NK-92 (cell line): ENCODE data around the gene IGSF21.
"Not testable (repeated sequence)": the region's sequence is repeated elsewhere in the genome, so short reads cannot be mapped to it uniquely, and the experiment has no call there.

Source experiments
- DNase-seq: peaks from one replicate; lab custom pipeline; 2025; ENCODE audit not compliant: unreplicated experiment; lab: John Stamatoyannopoulos, UW

Gene IGSF21

DNA sequence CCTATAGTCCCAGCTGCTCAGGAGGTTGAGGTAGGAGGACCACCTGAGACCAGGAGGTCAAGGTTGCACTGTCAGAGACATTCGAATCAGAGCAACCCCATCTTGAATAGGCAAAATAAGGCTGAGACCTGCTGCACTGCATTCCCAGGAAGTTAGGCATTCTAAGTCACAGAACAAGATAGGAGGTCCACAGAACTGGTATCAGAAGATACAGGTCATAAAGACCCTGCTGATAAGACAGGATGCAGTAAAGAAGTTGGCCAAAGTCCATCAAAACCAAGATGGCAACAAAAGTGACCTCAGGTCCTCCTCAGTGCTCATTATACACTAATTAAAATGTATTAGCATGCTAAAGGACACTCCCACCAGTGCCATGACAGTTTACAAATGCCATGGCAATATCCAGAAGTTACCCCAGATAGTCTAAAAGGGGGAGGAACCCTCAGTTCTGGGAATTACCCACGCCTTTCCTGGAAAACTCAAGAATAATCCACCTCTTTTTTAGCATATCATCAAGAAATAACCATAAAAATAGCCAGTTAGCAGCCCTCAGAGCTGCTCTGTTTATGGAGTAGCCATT lies 307.9 kb downstream of the IGSF21 start:
- DNase-seq: no peak

- not testable (repeated sequence) for DNase-seq
Measured at GRCh38 chr1:18416126-18416525, 308.5 kb downstream of the IGSF21 start.

GRCh38 chr1:18417316-18418269 lies 310.0 kb downstream of the IGSF21 start:
- DNase-seq: no peak

- DNase-seq: no peak
Measured at GRCh38 chr1:18419113-18419844, 311.7 kb downstream of the IGSF21 start.

GRCh38 chr1:18419845-18420184 lies 312.2 kb downstream of the IGSF21 start:
- DNase-seq: no peak

GRCh38 chr1:18422076-18422777 lies 314.6 kb downstream of the IGSF21 start:
- DNase-seq: no peak

DNA sequence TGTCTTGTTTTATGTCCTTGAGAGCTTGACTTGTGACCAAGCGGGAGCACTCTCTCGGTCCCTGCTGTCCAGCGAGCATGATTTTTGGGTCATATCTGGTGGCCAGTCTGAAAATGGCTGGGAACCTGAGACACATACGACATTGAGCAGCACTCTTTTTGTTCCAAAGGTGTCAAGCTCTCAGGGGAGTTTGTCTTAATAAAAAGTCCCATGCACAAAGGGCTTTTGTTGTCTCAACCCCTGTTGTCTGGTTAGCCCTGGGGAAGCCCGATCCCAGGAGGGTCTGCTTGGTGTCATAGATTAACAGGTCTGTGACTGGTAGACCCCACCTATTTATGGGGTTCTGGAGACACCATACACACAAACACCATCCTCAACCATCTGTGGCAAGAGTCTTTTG lies 315.4 kb downstream of the IGSF21 start:
- no peak for DNase-seq

- no peak for DNase-seq
Measured at GRCh38 chr1:18426580-18426979, 319.0 kb downstream of the IGSF21 start.
